ENCODE results near the gene JKAMP. TPM values are rescaled to one million over a fixed set of nuclear protein-coding genes. Genes with fewer than 3 reads are reported as not detected.

Gene JKAMP
- total RNA-seq, 4 donors from 2014 or later, result 30.1 to 43.9 (median 34.0) TPM

DNA sequence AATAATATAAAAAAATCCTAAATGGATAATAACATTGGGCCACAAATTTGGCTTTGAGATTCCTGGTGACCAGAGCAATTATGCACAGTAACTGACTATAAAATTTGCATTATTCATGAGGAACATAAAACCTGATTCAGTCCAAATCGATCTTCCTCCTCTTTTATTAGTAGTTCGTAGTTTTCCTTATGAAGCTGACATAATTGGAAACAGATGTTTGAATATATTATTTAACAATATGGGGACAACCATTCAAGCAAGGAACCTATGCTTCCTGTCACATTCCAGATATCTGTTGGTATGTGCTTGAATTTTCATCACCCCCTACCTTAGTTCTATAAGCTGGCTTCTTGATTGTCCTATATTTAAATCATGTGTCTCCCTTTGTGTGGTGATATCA, 57.4 kb downstream of the JKAMP start:
- no peaks in the 10 kb centered on the region for H3K27me3 ChIP-seq
- intact Hi-C loops (cut with DNase I; ENCODE audit: low total_unique reads) (no loop called here), in situ Hi-C loops (cut with MboI; ENCODE audit: low sequenced_read_pairs in 4 of 4) (no loop called here)
- ATAC-seq, result no peak
- H3K4me1 ChIP-seq, result peaks cover 0 to 5% of the 10 kb centered on the region in 2 donors
- no peak overlapping the region for H3K27ac ChIP-seq
- TF ChIP-seq POLR2A (IDR thresholded peaks at IDR 0.05), result no peak
- TF ChIP-seq, protein P1, sequence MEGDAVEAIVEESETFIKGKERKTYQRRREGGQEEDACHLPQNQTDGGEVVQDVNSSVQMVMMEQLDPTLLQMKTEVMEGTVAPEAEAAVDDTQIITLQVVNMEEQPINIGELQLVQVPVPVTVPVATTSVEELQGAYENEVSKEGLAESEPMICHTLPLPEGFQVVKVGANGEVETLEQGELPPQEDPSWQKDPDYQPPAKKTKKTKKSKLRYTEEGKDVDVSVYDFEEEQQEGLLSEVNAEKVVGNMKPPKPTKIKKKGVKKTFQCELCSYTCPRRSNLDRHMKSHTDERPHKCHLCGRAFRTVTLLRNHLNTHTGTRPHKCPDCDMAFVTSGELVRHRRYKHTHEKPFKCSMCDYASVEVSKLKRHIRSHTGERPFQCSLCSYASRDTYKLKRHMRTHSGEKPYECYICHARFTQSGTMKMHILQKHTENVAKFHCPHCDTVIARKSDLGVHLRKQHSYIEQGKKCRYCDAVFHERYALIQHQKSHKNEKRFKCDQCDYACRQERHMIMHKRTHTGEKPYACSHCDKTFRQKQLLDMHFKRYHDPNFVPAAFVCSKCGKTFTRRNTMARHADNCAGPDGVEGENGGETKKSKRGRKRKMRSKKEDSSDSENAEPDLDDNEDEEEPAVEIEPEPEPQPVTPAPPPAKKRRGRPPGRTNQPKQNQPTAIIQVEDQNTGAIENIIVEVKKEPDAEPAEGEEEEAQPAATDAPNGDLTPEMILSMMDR (IDR thresholded peaks at IDR 0.05 in 4 of 5, conservative IDR thresholded peaks at IDR 0.05 in 1 of 5), result no peak
- H3K36me3 ChIP-seq, result no peaks in the 10 kb centered on the region
- no peaks in the 10 kb centered on the region for H3K9me3 ChIP-seq
- no peak for DNase-seq
- no peak overlapping the region for H3K4me3 ChIP-seq

DNA sequence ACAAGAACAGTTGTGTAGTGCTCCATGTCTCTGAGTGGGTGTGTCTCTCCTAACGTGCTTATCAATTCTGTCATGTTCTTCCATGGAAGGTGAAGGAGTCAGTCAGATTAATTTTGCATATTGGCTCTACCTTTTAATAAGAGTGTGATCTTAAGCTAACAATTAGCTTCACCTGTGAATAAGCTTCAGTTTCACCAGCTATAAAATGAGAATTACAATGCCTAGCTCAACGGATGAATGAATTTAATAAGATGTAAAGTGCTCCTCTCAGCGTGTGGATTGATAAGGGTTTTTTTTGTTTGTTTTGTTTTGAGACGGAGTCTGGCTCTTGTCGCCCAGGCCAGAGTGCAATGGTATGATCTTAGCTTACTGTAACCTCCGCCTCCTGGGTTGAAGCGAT, 59.6 kb downstream of the JKAMP start:
- Histone ChIP-seq H3K9me3 (no peaks in the 10 kb centered on the region), H3K27ac (no peak overlapping the region), H3K36me3 (no peaks in the 10 kb centered on the region), H3K27me3 (no peaks in the 10 kb centered on the region), H3K4me1 (no peaks in the 10 kb centered on the region), H3K4me3 (no peak overlapping the region)
- DNase-seq, result no peak
- intact Hi-C loops (cut with DNase I; ENCODE audit: low total_unique reads), result no loop called here
- ATAC-seq, result no peak
- in situ Hi-C loops (cut with MboI; ENCODE audit: low sequenced_read_pairs in 4 of 4), result no loop called here
- TF ChIP-seq, protein P1 (IDR thresholded peaks at IDR 0.05 in 4 of 5, conservative IDR thresholded peaks at IDR 0.05 in 1 of 5), result no peak
- no peak for TF ChIP-seq POLR2A (IDR thresholded peaks at IDR 0.05)

DNA sequence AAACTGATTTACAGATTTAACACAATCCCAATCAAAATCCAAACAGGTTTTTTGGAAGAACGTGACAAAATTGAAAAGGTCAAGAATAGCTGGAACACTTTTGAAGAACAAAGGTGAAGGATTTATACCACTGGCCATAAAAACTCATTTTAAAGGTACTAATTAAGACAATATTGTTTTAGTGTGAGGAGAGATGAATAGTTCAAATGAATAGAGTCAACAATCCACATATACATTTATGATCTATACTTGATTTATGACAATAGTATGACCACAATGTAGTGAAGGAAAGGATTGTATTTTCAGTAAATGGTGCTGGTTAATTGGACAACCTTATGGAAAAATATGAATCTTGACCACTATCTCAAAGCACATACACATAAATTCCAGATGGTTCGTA, 63.0 kb downstream of the JKAMP start:
- no peaks in the 10 kb centered on the region for H3K27me3 ChIP-seq
- no peak overlapping the region for H3K4me3 ChIP-seq
- no peak for TF ChIP-seq POLR2A (IDR thresholded peaks at IDR 0.05)
- TF ChIP-seq, protein P1 (IDR thresholded peaks at IDR 0.05 in 4 of 5, conservative IDR thresholded peaks at IDR 0.05 in 1 of 5), result no peak
- intact Hi-C loops (cut with DNase I; ENCODE audit: low total_unique reads), result no loop called here
- H3K27ac ChIP-seq, result no peak overlapping the region
- H3K9me3 ChIP-seq, result no peaks in the 10 kb centered on the region
- no peaks in the 10 kb centered on the region for H3K36me3 ChIP-seq
- ATAC-seq, result no peak
- no peaks in the 10 kb centered on the region for H3K4me1 ChIP-seq
- no peak for DNase-seq
- in situ Hi-C loops (cut with MboI; ENCODE audit: low sequenced_read_pairs in 4 of 4), result no loop called here

Other genes starting within 250 kb of the JKAMP start
- 1 to 10 TPM; 1.6 to 3.8 (median 1.6) TPM for gene GPR135, start 19.1 kb upstream of the JKAMP start, total RNA-seq
- 10 to 100 TPM; 13.0 to 34.6 (median 22.5) TPM for gene L3HYPDH, start 109 bp upstream of the JKAMP start, total RNA-seq
- not detected for gene CCDC175, start 92.3 kb downstream of the JKAMP start, total RNA-seq